SK-N-SH treated with all-trans-retinoic acid at 6 μM for 48 hours (cell line): ENCODE data around the gene TNFAIP8.

Experiments used
- ATAC-seq: fragments of 200-7000 bp; cut with Tn5 transposase; 3 replicates; pipeline ENCODE4 v1.9.1; 2020; ENCODE audit warnings: mild to moderate bottlenecking, moderate library complexity
- ARNTL ChIP-seq: fragments of 450-650 bp; formaldehyde crosslinking; IDR thresholded peaks from 2 replicates; pipeline ENCODE4 v1.5.0; 2020; ENCODE audit warnings: low read depth, mild to moderate bottlenecking, moderate library complexity, borderline replicate concordance
- BACH2 ChIP-seq: fragments of 250-450 bp; sonication (Bioruptor Pico); IDR thresholded peaks from 2 replicates; pipeline ENCODE4 v1.9.0; 2021; ENCODE audit warnings: mild to moderate bottlenecking, borderline replicate concordance
- ESRRG ChIP-seq: fragments of 250-450 bp; sonication (Bioruptor Pico); IDR thresholded peaks from 2 replicates; pipeline ENCODE4 v1.6.1; 2021; ENCODE audit warnings: mild to moderate bottlenecking
- GLIS3 ChIP-seq: fragments of 250-450 bp; sonication (Bioruptor Pico); IDR thresholded peaks from 2 replicates; pipeline ENCODE4 v1.5.0; 2020; ENCODE audit warnings: mild to moderate bottlenecking, moderate library complexity
- ISL1 ChIP-seq: fragments of 250-450 bp; sonication (Bioruptor Pico); IDR thresholded peaks from 2 replicates; pipeline ENCODE4 v2.1.2; 2022; ENCODE audit warnings: mild to moderate bottlenecking, moderate library complexity
- OSR1 ChIP-seq: fragments of 250-450 bp; sonication (Bioruptor Pico); IDR thresholded peaks from 2 replicates; pipeline ENCODE4 v1.8.0; 2022; ENCODE audit warnings: moderate library complexity, mild to moderate bottlenecking, inconsistent platforms
- POU6F1 ChIP-seq: fragments of 250-450 bp; sonication (Bioruptor Pico); IDR thresholded peaks from 2 replicates; pipeline ENCODE4 v1.8.0; 2021; ENCODE audit warnings: low read depth, mild to moderate bottlenecking, moderate library complexity, borderline replicate concordance
- PPARA ChIP-seq: fragments of 250-450 bp; sonication (Bioruptor Pico); IDR thresholded peaks from 2 replicates; pipeline ENCODE4 v1.5.0; 2020; ENCODE audit warnings: mild to moderate bottlenecking, borderline replicate concordance
- RARB ChIP-seq: fragments of 250-450 bp; sonication (Bioruptor Pico); IDR thresholded peaks from 2 replicates; pipeline ENCODE4 v1.8.0; 2021; ENCODE audit warnings: mild to moderate bottlenecking, moderate library complexity
- SNAI2 ChIP-seq: fragments of 250-450 bp; sonication (Bioruptor Pico); IDR thresholded peaks from 2 replicates; pipeline ENCODE4 v1.5.0; 2020; ENCODE audit warnings: mild to moderate bottlenecking, moderate library complexity
- TOX ChIP-seq: fragments of 250-450 bp; sonication (Bioruptor Pico); IDR thresholded peaks from 2 replicates; pipeline ENCODE4 v1.8.0; 2021; ENCODE audit warnings: mild to moderate bottlenecking, moderate library complexity, borderline replicate concordance
- ZC3H10 ChIP-seq: fragments of 250-450 bp; sonication (Bioruptor Pico); IDR thresholded peaks from 2 replicates; pipeline ENCODE4 v1.5.1; 2021; ENCODE audit warnings: mild to moderate bottlenecking, moderate library complexity
- ZFP3 ChIP-seq: fragments of 250-450 bp; sonication (Bioruptor Pico); IDR thresholded peaks from 2 replicates; pipeline ENCODE4 v1.5.0; 2020; ENCODE audit warnings: mild to moderate bottlenecking, moderate library complexity
- ZFP30 ChIP-seq: fragments of 450-650 bp; formaldehyde crosslinking; IDR thresholded peaks from 2 replicates; pipeline ENCODE4 v1.5.0; 2022; ENCODE audit warnings: mild to moderate bottlenecking, moderate library complexity
- ZNF565 ChIP-seq: fragments of 450-650 bp; formaldehyde crosslinking; conservative IDR thresholded peaks from 2 replicates; pipeline ENCODE4 v1.5.0; 2020; ENCODE audit warnings: low read depth, mild to moderate bottlenecking, moderate library complexity
- ZNF70 ChIP-seq: fragments of 450-650 bp; formaldehyde crosslinking; IDR thresholded peaks from 2 replicates; pipeline ENCODE4 v1.5.0; 2020; ENCODE audit warnings: mild to moderate bottlenecking, moderate library complexity
- ZNF8 ChIP-seq: fragments of 450-650 bp; formaldehyde crosslinking; IDR thresholded peaks from 2 replicates; pipeline ENCODE4 v1.5.0; 2020; ENCODE audit warnings: mild to moderate bottlenecking, moderate library complexity
- TF ChIP-seq, protein P1 (sequence below): fragments of 250-450 bp; sonication (Bioruptor Pico); IDR thresholded peaks from 2 replicates; pipeline ENCODE4 v1.5.1; 2020; ENCODE audit warnings: low read depth, mild to moderate bottlenecking, moderate library complexity
- TF ChIP-seq, protein P2 (sequence below): fragments of 250-450 bp; sonication (Bioruptor Pico); IDR thresholded peaks from 2 replicates; pipeline ENCODE4 v1.5.1; 2021; ENCODE audit warnings: mild to moderate bottlenecking, moderate library complexity
- TF ChIP-seq, protein P3 (sequence below): fragments of 250-450 bp; sonication (Bioruptor Pico); IDR thresholded peaks from 2 replicates; pipeline ENCODE4 v1.8.0; 2020; ENCODE audit warnings: mild to moderate bottlenecking, moderate library complexity, borderline replicate concordance

The TNFAIP8 gene

GRCh38 chr5:119358530-119358900, 2.7 kb downstream of the TNFAIP8 start (continued):
- TF ChIP-seq ZC3H10 (CRISPR knock-in tag) (no peak), OSR1 (CRISPR knock-in tag) (no peak), ARNTL (CRISPR knock-in tag) (no peak), PPARA (CRISPR knock-in tag) (no peak), ISL1 (CRISPR knock-in tag) (no peak)
- TF ChIP-seq, protein P1, sequence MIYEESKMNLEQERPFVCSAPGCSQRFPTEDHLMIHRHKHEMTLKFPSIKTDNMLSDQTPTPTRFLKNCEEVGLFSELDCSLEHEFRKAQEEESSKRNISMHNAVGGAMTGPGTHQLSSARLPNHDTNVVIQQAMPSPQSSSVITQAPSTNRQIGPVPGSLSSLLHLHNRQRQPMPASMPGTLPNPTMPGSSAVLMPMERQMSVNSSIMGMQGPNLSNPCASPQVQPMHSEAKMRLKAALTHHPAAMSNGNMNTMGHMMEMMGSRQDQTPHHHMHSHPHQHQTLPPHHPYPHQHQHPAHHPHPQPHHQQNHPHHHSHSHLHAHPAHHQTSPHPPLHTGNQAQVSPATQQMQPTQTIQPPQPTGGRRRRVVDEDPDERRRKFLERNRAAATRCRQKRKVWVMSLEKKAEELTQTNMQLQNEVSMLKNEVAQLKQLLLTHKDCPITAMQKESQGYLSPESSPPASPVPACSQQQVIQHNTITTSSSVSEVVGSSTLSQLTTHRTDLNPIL (CRISPR knock-in tag): no peak

DNA sequence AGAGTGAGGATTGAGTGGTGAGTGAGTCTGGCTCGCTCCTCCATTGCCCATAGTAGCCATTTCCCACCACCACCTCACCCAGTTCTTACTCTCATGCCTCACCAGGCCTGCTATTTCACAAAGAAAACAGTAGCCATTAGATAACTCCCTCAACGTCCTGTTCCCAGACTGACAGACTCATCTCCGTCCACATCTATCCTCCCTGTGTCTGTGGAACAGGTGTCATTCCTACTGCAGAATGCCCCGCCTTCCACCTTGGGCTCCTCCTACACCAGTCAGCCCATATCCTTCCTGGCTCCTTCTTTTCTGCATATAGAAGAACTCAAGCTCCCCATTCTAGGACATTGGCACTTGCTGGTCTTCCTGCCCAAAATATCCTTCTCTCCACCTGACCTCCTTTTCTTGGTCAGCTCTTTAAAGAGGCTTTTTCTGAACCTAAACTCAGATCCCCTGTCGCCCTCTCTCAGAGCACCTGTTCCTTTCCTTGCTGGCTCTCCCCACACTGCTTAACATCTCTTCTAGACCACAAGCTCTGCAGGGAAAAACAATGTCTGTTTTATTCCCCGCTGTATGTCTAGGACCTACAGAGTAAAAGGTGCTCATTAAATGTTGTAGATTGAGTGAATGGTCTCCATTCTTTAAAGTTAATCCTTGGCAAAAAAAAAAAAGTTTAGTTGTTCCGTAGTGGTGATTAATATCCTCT, 3.2 kb downstream of the TNFAIP8 start:
- TF ChIP-seq ZNF8 (CRISPR knock-in tag) (no peak), OSR1 (CRISPR knock-in tag) (no peak), ZNF565 (no peak), SNAI2 (CRISPR knock-in tag) (no peak), POU6F1 (CRISPR knock-in tag) (no peak)
- ATAC-seq: no peak

DNA sequence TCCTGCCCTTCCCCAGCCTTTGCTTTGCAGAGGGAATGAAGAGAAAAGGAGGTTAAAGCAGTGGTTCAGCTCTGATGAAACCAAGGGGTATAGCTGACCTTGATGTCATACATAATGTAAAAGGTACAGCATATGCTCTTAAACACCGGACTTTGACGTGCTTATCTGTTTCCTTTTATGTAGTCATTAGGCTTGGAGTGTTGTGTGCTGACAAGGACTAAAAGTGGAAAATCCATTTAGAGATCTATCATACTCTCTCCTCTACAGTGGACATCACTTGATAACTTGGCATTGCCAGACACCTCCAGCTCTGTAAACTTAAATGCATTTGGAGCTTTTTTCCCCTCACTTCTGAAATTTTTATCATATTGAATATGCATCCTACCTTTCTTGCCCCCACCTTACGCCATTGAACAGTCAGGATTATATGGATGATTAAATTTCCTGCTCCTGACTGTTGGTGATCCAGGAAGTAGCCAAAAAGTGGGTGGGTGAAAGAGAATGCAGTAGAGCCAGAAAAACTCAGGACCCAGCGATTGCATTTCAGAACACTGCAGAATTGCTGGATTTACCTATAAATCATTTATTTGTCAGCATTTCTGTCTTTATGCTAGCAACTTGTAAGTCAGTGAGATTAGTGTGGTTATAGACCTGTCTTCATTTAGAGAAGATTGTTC, 4.1 kb downstream of the TNFAIP8 start:
- TF ChIP-seq ESRRG (CRISPR knock-in tag) (no peak), ZC3H10 (CRISPR knock-in tag) (no peak), SNAI2 (CRISPR knock-in tag) (no peak), ZFP3 (CRISPR knock-in tag) (no peak), ZNF8 (CRISPR knock-in tag) (no peak), ZNF70 (CRISPR knock-in tag) (no peak), RARB (no peak), ARNTL (CRISPR knock-in tag) (no peak), BACH2 (CRISPR knock-in tag) (no peak), POU6F1 (CRISPR knock-in tag) (no peak), PPARA (CRISPR knock-in tag) (no peak), ZFP30 (CRISPR knock-in tag) (no peak), OSR1 (CRISPR knock-in tag) (no peak)
- TF ChIP-seq, protein P2, sequence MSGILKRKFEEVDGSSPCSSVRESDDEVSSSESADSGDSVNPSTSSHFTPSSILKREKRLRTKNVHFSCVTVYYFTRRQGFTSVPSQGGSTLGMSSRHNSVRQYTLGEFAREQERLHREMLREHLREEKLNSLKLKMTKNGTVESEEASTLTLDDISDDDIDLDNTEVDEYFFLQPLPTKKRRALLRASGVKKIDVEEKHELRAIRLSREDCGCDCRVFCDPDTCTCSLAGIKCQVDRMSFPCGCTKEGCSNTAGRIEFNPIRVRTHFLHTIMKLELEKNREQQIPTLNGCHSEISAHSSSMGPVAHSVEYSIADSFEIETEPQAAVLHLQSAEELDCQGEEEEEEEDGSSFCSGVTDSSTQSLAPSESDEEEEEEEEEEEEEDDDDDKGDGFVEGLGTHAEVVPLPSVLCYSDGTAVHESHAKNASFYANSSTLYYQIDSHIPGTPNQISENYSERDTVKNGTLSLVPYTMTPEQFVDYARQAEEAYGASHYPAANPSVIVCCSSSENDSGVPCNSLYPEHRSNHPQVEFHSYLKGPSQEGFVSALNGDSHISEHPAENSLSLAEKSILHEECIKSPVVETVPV: no peak
- TF ChIP-seq, protein P3, sequence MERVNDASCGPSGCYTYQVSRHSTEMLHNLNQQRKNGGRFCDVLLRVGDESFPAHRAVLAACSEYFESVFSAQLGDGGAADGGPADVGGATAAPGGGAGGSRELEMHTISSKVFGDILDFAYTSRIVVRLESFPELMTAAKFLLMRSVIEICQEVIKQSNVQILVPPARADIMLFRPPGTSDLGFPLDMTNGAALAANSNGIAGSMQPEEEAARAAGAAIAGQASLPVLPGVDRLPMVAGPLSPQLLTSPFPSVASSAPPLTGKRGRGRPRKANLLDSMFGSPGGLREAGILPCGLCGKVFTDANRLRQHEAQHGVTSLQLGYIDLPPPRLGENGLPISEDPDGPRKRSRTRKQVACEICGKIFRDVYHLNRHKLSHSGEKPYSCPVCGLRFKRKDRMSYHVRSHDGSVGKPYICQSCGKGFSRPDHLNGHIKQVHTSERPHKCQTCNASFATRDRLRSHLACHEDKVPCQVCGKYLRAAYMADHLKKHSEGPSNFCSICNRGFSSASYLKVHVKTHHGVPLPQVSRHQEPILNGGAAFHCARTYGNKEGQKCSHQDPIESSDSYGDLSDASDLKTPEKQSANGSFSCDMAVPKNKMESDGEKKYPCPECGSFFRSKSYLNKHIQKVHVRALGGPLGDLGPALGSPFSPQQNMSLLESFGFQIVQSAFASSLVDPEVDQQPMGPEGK (CRISPR knock-in tag): no peak
- ATAC-seq: no peak

GRCh38 chr5:119360905-119361593, 5.2 kb downstream of the TNFAIP8 start:
- TF ChIP-seq, protein P3 (CRISPR knock-in tag): no peak
- TF ChIP-seq ISL1 (CRISPR knock-in tag) (no peak), ZNF70 (CRISPR knock-in tag) (no peak), PPARA (CRISPR knock-in tag) (no peak), TOX (CRISPR knock-in tag) (no peak), ZFP3 (CRISPR knock-in tag) (no peak), GLIS3 (CRISPR knock-in tag) (no peak)
- TF ChIP-seq, protein P1 (CRISPR knock-in tag): no peak
- no peak for ATAC-seq
